HG03469 (cell line): Measurements from ENCODE around the gene BNC2.
"Not testable (repeated sequence)": the region's sequence is repeated elsewhere in the genome, so short reads cannot be mapped to it uniquely, and the experiment has no call there.

ENCODE experiments used
- ATAC-seq: cut with Tn5 transposase; IDR thresholded peaks from one replicate; pipeline ENCODE4 v1.9.1; 2021; ENCODE audit warnings: mild to moderate bottlenecking, moderate library complexity, moderate number of reproducible peaks; ENCODE audit not compliant: unreplicated experiment

The BNC2 gene

DNA sequence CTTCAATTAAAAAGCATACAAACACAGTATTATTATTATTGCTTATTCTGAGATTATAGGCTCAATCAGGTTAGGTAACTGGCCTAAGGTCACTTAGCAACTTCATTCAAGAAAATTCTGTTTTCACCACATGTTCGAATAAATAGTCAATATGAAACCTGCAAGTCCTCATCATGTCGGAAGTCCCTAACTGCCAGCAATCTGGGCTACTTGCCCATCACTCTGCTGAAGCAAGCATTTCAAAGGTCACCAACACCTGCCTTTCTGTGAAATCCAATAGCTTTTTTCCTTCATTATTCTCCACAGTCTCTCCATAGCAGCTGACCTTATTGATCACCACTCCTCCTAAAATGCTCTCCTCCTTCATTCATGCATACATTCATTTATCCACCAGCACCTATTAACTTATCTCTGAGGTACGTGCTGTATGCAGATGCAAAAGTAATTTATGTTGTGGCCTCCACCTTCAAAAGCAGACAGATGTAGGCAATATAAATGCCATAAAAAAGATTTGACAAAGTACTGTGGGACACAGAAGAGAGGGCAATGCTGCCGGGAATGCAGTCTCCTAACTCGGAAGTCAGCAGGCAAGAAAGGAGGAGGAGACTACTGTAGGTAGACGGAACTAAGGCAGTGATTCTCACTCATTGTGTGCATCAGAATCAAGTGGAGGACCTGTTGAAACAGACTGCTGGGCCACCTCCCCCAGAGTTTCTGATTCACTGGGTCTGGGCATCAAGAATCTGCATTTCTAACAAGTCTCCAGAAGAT, 310.9 kb downstream of the BNC2 start:
- ATAC-seq: no peak

DNA sequence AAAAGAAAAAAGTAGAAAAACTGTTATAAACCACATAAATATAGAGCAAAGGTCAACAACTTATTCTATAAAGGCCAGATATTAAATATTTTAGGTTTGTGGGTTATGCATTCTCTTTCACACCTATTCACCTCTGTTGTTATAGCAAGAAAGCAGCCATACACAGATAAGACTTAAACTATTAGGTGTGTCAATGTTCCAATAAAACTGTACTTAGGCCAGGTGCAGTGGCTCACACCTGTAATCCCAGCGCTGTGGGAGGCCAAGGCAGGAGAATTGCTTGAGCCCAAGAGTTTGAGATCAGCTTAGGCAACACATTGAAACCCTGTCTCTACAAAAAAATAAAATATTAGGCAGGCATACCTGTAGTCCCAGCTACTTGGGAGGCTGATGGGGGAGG, 314.7 kb downstream of the BNC2 start:
- ATAC-seq: no peak

GRCh38 chr9:16553869-16554540, 316.5 kb downstream of the BNC2 start:
- ATAC-seq: no peak

DNA sequence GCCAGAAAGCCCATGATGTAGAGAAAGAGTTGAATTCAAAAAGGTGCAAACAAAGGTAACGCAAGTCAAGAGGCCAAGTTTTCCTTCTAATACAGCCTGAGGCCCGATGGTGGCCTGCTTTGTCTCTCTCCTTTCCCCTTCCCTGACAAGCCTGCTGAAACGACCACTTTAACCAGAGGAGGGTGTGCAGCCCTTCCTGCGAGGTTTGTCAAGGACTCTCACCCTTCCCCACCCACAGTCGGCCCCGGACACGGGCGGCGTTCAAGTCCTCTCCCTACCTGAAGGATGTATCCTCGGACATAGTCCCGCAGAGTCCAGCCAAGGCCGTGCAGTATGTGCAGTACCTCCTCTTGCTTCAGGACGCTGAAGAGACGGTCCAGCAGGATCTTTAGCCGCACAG, 318.2 kb downstream of the BNC2 start:
- ATAC-seq: no peak

GRCh38 chr9:16551692-16552091, 318.8 kb downstream of the BNC2 start:
- no peak for ATAC-seq

- no peak for ATAC-seq
Observed at GRCh38 chr9:16545639-16546038, 324.8 kb downstream of the BNC2 start.

DNA sequence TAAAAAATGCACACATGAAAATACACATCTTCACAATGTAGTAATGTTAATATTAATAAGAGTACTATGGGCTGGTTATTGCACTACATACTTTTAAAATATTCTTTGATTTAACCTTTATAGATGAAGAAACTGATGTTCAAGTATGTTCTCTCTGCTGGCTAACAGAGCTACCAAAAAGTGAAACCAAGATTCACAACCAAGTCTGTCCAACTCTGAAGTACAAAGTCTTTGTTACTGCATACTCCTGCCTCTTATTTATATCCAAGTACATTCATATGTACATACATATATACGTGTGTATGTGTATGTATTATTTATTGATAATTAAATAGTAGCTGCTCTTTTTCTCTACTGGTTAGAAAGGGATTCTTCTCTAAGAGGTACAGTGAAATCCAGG, 325.6 kb downstream of the BNC2 start:
- no peak for ATAC-seq

DNA sequence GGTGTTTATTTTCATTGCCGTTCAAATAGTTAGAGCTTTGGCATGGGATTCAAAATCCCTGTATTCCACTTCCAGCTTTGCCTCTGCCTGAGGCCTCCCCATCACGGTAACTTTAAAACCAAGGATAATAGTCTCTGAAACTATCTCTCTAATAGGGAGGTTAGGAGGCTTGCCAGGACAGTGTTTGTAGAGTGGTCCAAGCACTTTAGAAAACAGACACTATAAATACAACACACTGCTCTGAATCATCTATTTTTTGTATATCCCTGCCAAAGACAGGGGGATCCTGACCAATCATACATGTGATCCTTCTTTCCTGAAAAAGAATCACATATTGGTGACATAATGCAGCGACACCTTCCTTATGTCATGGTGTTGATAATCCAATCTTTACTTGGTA, 326.8 kb downstream of the BNC2 start:
- no peak for ATAC-seq

DNA sequence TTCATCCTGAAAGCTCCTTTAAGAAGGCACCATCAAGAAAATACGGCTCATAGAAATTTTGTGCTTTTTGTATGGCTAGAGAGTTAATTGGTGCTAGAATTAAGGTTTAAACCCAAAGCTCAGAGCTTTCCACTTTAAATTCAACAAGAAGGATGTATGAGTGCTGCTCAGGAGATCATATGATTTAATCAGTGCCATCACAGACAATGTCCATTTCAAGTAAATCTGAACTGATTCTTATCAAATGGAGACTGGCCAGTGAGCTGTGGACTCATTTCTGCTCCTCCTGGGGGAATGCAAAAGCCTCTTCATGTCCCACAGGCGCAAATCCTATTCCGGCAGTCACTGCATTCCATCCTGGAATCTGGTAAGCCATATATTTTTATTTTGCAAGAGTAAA, 327.2 kb downstream of the BNC2 start:
- no peak for ATAC-seq

DNA sequence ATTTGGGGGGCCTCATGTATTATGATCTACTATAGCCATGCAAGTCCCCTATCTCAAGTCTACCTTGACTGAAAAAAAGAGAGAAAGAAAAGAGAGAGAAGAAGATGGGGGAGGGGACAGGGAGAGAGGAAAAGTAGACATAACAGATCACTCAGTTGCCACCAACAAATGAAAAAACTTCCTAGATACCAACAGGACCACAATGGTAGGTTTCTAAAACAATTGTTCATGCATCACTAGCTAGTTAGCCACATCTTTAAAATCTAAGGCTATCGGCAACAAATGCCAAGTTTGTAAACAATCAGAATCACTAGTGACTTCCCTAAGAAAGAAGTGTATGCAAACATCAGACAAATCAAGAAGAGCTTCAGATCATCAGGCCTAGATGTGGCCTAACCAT, 328.2 kb downstream of the BNC2 start:
- no peak for ATAC-seq

DNA sequence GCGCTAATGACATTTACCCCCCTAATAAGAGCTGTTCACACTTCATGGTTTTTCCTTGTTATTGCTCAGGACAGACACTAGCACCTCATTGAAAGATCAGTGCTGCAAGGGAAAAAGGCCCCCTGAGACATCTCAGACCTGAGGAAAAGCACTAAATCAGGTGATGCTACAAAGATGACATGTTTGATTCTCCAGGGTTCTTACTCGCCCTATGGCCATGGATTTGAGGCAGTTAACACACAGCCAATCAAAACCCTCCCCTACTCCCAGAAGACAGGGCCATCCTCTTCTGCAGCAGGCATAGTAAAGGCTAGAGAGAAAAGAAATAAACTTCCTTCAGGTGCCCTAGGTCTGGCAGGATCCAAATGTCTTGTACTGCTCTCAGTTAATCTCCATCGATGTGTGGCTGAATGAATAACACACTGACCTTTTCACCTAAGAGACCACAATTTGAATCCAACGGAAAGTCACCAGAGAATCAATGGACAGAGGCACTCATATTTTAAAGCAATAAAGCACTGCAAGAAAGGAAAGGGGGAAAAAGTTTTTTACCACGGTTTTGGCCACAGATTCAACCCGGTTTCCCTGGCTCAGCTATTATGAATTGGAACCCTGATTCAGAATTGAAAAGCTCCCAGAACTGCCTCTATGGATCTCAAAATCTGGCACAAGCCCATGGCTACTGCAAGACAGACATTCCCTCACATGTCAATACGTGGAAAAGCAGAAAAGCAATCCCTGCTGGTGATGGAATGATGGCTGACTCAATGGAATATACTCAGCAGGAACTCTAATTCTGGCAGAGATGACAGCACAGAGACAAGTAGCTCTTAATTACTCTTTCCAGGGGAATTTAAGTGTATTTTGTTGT, 329.5 kb downstream of the BNC2 start:
- ATAC-seq: no peak

GRCh38 chr9:16539626-16540025, 330.8 kb downstream of the BNC2 start:
- ATAC-seq: not testable (repeated sequence)

GRCh38 chr9:16535555-16535954, 334.9 kb downstream of the BNC2 start:
- no peak for ATAC-seq

DNA sequence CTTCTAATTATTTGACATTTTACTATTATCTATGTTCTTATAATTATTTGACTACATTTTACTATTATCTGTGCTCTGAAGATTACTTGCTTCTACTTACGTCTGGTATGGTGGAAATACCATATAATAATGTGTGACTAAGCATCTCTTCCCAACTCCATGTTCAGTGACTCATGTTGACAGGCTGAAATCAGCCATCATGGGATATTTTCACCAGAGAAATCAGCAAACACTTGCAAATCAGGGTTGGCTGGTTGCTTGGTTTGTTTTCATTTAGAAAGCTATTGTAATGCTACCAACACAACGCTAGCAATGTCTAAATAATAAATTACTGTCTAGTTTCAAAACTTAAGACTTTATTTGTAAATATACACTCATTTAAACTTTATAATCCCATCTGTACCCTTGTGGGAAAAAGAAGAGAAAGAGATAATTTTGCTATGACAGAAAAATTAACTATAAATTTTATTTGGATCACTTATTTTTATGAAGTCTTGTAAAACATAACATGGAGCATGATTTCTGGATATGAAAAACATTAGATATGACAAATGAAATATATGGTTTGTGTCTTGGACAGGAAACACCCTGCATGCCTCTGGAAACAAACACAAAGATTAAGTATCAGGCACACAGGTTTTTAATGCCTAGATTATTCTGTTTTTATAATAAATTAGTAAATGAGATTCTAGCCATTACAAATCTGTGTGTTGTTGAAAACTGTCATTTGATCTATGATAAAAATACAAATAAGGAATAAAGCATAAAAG, 337.6 kb downstream of the BNC2 start:
- ATAC-seq: no peak

GRCh38 chr9:16532272-16532671, 338.2 kb downstream of the BNC2 start:
- no peak for ATAC-seq

DNA sequence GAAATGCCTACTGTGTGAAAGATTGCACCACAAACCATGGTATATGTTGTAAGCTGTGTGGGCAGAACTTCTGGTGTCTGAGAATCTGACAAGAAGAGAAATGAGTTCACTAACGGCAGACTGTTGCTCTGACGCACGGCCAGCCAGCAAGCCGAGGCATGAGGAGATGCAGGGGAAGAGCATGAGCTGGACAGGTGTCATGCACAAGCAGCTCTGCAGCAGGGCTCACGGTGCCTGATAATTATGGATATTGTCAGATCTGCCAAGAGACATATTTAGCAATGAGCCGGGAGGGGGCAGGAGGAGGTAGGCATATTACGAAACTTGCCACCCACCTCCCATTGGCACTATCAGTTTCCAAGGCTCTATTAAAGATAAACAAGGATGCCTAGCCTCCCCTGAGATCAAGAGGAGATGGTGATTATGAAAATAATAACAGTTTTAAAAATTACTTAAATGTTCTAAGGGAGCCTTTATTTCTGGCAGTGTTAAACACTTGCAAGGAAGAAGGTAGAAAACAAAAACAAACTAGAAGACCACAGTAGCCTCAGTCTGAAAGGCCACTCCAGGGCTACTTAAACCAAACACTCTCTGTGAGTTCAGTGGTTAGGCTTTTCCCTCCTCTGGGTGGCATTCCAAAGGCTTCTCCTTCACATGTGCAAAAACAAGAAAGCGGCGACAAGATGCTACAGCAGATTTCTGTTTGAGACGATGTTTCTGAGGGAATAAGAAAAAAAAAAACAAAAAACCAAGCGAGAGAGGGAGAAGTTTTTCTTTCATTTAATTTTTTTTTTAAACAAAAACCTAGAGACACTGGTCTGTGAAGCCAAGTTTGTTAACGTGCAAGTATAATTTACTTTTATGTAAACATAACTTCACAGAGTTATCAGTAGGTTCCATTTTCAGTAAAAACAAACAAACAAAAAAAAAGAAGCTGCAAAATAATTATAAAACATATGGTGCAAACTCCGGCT, 339.5 kb downstream of the BNC2 start:
- no peak for ATAC-seq

GRCh38 chr9:16527573-16527972, 342.9 kb downstream of the BNC2 start:
- ATAC-seq: no peak

- ATAC-seq: no peak
Observed at GRCh38 chr9:16526380-16526779, 344.1 kb downstream of the BNC2 start.

GRCh38 chr9:16524823-16525222, 345.6 kb downstream of the BNC2 start:
- ATAC-seq: no peak

DNA sequence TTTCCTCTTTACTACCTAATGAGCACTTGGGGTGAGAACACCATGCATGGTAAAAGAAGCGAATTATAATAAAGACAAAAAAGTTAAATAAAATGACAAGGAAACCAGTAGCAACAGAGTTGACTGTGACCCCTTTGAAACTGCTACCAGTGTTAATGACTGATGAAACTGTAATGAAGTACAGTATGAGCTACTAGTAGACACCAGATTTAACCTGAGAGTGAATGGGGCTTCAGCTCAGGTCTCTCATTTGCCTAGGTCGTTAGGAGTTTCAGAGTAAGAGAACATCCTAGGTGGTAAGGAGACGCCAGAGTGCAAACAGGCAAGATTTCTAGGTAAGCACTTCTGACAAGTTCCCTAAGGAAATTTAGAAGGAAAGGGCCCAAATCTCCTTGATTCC, 346.4 kb downstream of the BNC2 start:
- ATAC-seq: no peak
